ENCODE data around the gene C11orf21. TPM values are rescaled to one million over a fixed set of nuclear protein-coding genes. Genes with fewer than 3 reads are reported as not detected.

The C11orf21 gene
- total RNA-seq, 1 donor from 2014 or later: not detected

DNA sequence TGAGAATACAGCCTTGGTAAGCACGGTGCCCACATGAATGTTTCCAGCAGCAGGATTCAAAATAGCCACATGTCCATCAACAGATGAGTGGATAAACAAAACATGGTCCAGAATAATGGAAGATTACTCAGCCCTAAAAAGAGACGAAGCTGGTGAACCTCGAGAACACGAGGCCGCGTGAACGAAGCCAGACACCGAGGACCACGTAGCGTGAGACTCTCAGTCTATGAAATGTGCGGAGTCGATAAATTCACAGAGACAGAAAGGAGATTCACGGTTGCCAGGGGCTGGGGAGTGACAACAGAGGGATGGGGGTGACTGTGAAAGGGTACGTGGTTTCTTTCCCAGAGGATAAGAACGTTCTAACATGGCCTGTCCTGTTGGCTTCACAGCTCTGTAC, 28.4 kb downstream of the C11orf21 start:
- no peak for DNase-seq (ENCODE audit: low read depth)
- Histone ChIP-seq H3K36me3 (ENCODE audit: control insufficient read depth, insufficient read depth, low read length) (no peaks in the 10 kb centered on the region), H3K27me3 (ENCODE audit: control insufficient read depth, insufficient read depth, low read length) (peaks cover 11% of the 10 kb centered on the region), H3K4me3 (ENCODE audit: low read depth, low read length) (no peak overlapping the region)
- FAIRE-seq: no peak
- TF ChIP-seq, protein P1, sequence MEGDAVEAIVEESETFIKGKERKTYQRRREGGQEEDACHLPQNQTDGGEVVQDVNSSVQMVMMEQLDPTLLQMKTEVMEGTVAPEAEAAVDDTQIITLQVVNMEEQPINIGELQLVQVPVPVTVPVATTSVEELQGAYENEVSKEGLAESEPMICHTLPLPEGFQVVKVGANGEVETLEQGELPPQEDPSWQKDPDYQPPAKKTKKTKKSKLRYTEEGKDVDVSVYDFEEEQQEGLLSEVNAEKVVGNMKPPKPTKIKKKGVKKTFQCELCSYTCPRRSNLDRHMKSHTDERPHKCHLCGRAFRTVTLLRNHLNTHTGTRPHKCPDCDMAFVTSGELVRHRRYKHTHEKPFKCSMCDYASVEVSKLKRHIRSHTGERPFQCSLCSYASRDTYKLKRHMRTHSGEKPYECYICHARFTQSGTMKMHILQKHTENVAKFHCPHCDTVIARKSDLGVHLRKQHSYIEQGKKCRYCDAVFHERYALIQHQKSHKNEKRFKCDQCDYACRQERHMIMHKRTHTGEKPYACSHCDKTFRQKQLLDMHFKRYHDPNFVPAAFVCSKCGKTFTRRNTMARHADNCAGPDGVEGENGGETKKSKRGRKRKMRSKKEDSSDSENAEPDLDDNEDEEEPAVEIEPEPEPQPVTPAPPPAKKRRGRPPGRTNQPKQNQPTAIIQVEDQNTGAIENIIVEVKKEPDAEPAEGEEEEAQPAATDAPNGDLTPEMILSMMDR (IDR thresholded peaks at IDR 0.05; ENCODE audit: insufficient read depth, low read length, severe bottlenecking): no peak

DNA sequence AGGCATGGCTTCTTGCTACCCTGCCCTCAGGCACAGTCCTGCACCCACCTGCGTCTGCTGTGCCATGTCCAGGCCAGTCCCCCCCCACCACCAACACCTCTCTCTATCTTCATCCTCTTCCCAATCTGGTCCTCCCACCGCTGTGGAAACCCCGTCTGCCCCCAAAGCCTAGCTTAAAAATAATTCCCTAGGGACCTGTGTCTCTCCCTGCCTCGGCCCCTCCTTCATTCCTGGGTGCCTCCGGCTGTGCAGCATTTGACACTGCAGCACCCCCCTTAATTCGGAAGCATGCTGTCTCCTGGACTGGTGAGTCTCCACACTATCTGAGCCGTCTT, 28.8 kb downstream of the C11orf21 start:
- FAIRE-seq: no peak

DNA sequence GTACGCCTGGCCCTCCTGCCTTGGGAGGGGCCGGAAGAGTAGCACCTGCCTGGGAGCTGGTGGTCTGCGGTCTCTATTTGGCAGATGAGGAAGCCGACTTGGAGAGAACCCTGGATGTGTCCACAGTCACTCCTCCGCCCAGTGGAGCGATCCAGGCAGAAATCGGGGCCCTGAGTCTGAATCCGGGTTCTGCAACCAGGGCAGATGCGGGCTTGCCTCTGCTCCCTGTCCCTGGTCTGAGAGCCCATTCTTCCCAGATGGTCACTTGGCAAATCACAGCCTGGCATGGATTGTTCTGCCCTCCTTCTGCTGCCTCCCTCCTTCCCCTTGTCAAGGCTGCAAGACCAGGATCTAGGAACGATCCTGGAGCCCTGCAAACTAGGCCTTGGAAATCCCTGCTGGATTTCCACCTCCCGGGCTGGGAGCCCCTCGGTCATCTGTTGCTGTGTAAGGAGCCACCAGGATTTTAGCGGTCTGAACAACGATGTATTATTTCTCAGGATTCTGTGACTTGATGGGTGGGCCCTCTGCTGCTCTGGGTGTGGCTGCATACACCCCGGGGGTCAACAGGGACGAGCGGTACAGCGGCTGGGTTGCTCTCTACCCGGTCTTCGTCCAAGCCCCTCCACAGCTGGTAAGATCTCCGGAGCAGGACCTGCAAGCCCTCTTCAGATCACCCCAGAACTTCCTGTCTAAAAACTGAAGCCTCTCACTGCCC, 29.3 kb downstream of the C11orf21 start:
- TF ChIP-seq, protein P1 (IDR thresholded peaks at IDR 0.05; ENCODE audit: insufficient read depth, low read length, severe bottlenecking): no peak
- H3K4me3 ChIP-seq (ENCODE audit: low read depth, low read length): no peak overlapping the region
- no peaks in the 10 kb centered on the region for H3K36me3 ChIP-seq (ENCODE audit: control insufficient read depth, insufficient read depth, low read length)
- FAIRE-seq (no peak), DNase-seq (ENCODE audit: low read depth) (no peak)
- peaks cover 10% of the 10 kb centered on the region for H3K27me3 ChIP-seq (ENCODE audit: control insufficient read depth, insufficient read depth, low read length)

More for the DNA sequence above, 28.8 kb downstream of the C11orf21 start:
- Histone ChIP-seq H3K36me3 (ENCODE audit: control insufficient read depth, insufficient read depth, low read length) (no peaks in the 10 kb centered on the region), H3K4me3 (ENCODE audit: low read depth, low read length) (no peak overlapping the region), H3K27me3 (ENCODE audit: control insufficient read depth, insufficient read depth, low read length) (peaks cover 11% of the 10 kb centered on the region)
- TF ChIP-seq, protein P1 (IDR thresholded peaks at IDR 0.05; ENCODE audit: insufficient read depth, low read length, severe bottlenecking): no peak
- DNase-seq (ENCODE audit: low read depth): no peak

DNA sequence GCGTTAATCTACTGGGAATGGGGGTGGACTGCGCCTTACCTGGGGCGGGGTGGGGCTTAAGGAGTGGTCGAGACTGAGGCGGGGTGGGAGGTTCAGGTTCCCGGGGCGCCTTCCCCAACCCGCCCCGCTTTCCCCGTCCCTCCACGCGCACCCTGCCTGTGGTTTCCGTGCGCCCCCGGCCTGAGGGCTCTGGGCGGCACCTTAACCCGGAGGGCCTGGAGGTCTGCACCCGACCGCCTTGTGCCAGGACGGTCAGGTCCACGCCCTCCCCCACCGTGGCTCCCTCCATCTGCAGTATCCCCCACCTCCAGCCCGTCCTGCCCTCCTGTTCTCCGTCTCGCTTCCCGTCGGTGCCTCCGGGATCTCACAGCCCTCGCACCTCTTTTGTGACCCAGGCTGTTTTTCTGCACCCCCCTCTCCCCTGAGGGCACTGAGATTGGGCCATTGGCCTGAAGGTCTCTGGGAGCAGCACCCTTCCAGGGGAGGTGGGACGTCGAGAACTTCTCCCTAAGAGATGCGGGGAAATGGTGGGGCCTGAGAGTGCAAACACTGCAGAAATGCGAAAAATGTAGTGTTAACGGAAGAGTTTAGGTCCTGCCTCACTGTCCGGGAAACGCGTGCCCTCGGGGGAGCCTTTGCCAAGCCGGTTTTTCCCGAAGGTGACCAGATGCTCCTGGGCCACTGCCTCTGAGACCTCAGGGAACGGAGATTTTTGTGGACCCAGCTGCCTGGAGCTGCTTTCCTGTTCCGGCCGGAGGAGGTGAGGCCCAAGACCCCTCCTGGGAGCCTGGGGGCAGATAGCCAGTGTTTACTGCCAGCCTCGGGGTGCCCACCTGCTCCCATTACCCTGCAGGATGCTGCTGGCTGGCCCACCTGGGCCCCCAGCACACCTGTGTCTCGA, 30.1 kb downstream of the C11orf21 start:
- FAIRE-seq (no peak), DNase-seq (ENCODE audit: low read depth) (no peak)
- H3K27me3 ChIP-seq (ENCODE audit: control insufficient read depth, insufficient read depth, low read length): peaks cover 9% of the 10 kb centered on the region
- H3K36me3 ChIP-seq (ENCODE audit: control insufficient read depth, insufficient read depth, low read length): no peaks in the 10 kb centered on the region
- no peak overlapping the region for H3K4me3 ChIP-seq (ENCODE audit: low read depth, low read length)
- TF ChIP-seq, protein P1 (IDR thresholded peaks at IDR 0.05; ENCODE audit: insufficient read depth, low read length, severe bottlenecking): no peak

DNA sequence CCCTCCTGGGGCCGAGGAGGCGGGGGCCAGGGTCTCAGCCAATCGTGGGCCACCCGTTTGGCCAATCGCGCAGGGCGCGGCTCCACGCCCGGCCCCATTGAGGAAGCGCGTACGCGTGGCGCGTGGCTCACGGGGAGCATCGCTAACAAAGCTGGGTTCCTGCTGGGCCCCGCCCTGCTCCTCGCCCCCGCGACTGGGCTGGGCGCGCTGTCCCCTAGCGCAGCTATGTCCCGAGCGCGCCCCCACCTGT, 30.7 kb downstream of the C11orf21 start:
- FAIRE-seq: no peak
- no peak for DNase-seq (ENCODE audit: low read depth)
- H3K27me3 ChIP-seq (ENCODE audit: control insufficient read depth, insufficient read depth, low read length): peaks cover 7% of the 10 kb centered on the region

More for the DNA sequence above, 30.7 kb downstream of the C11orf21 start:
- Histone ChIP-seq H3K4me3 (ENCODE audit: low read depth, low read length) (peak overlapping the region; percentile 41), H3K36me3 (ENCODE audit: control insufficient read depth, insufficient read depth, low read length) (no peaks in the 10 kb centered on the region)
- TF ChIP-seq, protein P1 (IDR thresholded peaks at IDR 0.05; ENCODE audit: insufficient read depth, low read length, severe bottlenecking): no peak
